Mucosa of stomach (tissue), 1 donor: ENCODE results near the gene EPHA10.

Experiments
- H3K27me3 ChIP-seq: one replicate; pipeline ENCODE4 v1.7.0; 2013; ENCODE audit warnings: mild to moderate bottlenecking, low read length; ENCODE audit not compliant: control insufficient read depth, insufficient read depth
- H3K36me3 ChIP-seq: one replicate; pipeline ENCODE4 v1.7.0; 2013; ENCODE audit warnings: low read length; ENCODE audit not compliant: control insufficient read depth, insufficient read depth
- H3K4me1 ChIP-seq: one replicate; pipeline ENCODE4 v1.7.0; 2013; ENCODE audit warnings: mild to moderate bottlenecking, low read length; ENCODE audit not compliant: control insufficient read depth, insufficient read depth
- H3K4me3 ChIP-seq: one replicate; pipeline ENCODE4 v1.7.0; 2013; ENCODE audit warnings: low read length
- H3K9ac ChIP-seq: one replicate; pipeline ENCODE4 v1.7.0; 2013; ENCODE audit warnings: mild to moderate bottlenecking, low read length, moderate library complexity
- H3K9me3 ChIP-seq: one replicate; pipeline ENCODE4 v1.7.0; 2013; ENCODE audit warnings: mild to moderate bottlenecking, low read length, moderate library complexity; ENCODE audit not compliant: control insufficient read depth
- donor health status: Pancreatic carcinoma.

Gene EPHA10

GRCh38 chr1:37717631-37718030, 47.3 kb downstream of the EPHA10 start:
- Histone ChIP-seq H3K4me1 (peaks cover 15% of the 10 kb centered on the region), H3K36me3 (no peaks in the 10 kb centered on the region), H3K9me3 (no peaks in the 10 kb centered on the region), H3K9ac (no peak overlapping the region), H3K4me3 (no peak overlapping the region), H3K27me3 (no peaks in the 10 kb centered on the region)

GRCh38 chr1:37716321-37716720, 48.6 kb downstream of the EPHA10 start:
- Histone ChIP-seq H3K9ac (no peak overlapping the region), H3K9me3 (no peaks in the 10 kb centered on the region), H3K27me3 (no peaks in the 10 kb centered on the region), H3K36me3 (no peaks in the 10 kb centered on the region), H3K4me3 (no peak overlapping the region), H3K4me1 (peaks cover 15% of the 10 kb centered on the region)

- peaks cover 15% of the 10 kb centered on the region for H3K4me1 ChIP-seq
Observed at GRCh38 chr1:37714689-37715088, 50.2 kb downstream of the EPHA10 start.

GRCh38 chr1:37714226-37714625, 50.7 kb downstream of the EPHA10 start:
- Histone ChIP-seq H3K9ac (no peak overlapping the region), H3K9me3 (no peaks in the 10 kb centered on the region), H3K36me3 (peaks cover under 1% of the 10 kb centered on the region), H3K4me1 (peaks cover 10% of the 10 kb centered on the region), H3K27me3 (no peaks in the 10 kb centered on the region), H3K4me3 (no peak overlapping the region)

More at GRCh38 chr1:37714689-37715088, 50.2 kb downstream of the EPHA10 start:
- Histone ChIP-seq H3K27me3 (no peaks in the 10 kb centered on the region), H3K36me3 (no peaks in the 10 kb centered on the region), H3K9ac (no peak overlapping the region), H3K4me3 (no peak overlapping the region), H3K9me3 (no peaks in the 10 kb centered on the region)

GRCh38 chr1:37708471-37708870, 56.4 kb downstream of the EPHA10 start:
- no peaks in the 10 kb centered on the region for H3K4me1 ChIP-seq
- H3K4me3 ChIP-seq, result no peak overlapping the region
- H3K27me3 ChIP-seq, result no peaks in the 10 kb centered on the region
- no peaks in the 10 kb centered on the region for H3K9me3 ChIP-seq
- no peak overlapping the region for H3K9ac ChIP-seq
- peaks cover 17% of the 10 kb centered on the region for H3K36me3 ChIP-seq

- Histone ChIP-seq H3K9ac (no peak overlapping the region), H3K4me1 (no peaks in the 10 kb centered on the region), H3K9me3 (no peaks in the 10 kb centered on the region), H3K36me3 (peaks cover 17% of the 10 kb centered on the region), H3K4me3 (no peak overlapping the region), H3K27me3 (no peaks in the 10 kb centered on the region)
Observed at GRCh38 chr1:37705399-37705798, 59.5 kb downstream of the EPHA10 start.

GRCh38 chr1:37704966-37705365, 60.0 kb downstream of the EPHA10 start:
- Histone ChIP-seq H3K9ac (no peak overlapping the region), H3K4me3 (no peak overlapping the region), H3K36me3 (peaks cover 17% of the 10 kb centered on the region)

GRCh38 chr1:37703061-37703460, 61.9 kb downstream of the EPHA10 start:
- Histone ChIP-seq H3K36me3 (peaks cover 7% of the 10 kb centered on the region), H3K9ac (no peak overlapping the region), H3K9me3 (no peaks in the 10 kb centered on the region), H3K4me1 (peaks cover 6% of the 10 kb centered on the region), H3K4me3 (no peak overlapping the region), H3K27me3 (no peaks in the 10 kb centered on the region)

More at GRCh38 chr1:37704966-37705365, 60.0 kb downstream of the EPHA10 start:
- no peaks in the 10 kb centered on the region for H3K27me3 ChIP-seq
- no peaks in the 10 kb centered on the region for H3K4me1 ChIP-seq
- H3K9me3 ChIP-seq, result no peaks in the 10 kb centered on the region

GRCh38 chr1:37701051-37701450, 63.9 kb downstream of the EPHA10 start:
- Histone ChIP-seq H3K4me1 (peaks cover 24% of the 10 kb centered on the region), H3K27me3 (no peaks in the 10 kb centered on the region), H3K36me3 (no peaks in the 10 kb centered on the region), H3K9ac (no peak overlapping the region), H3K4me3 (no peak overlapping the region), H3K9me3 (no peaks in the 10 kb centered on the region)

GRCh38 chr1:37699147-37699546, 65.8 kb downstream of the EPHA10 start:
- Histone ChIP-seq H3K4me3 (no peak overlapping the region), H3K36me3 (no peaks in the 10 kb centered on the region), H3K9me3 (no peaks in the 10 kb centered on the region), H3K27me3 (no peaks in the 10 kb centered on the region), H3K9ac (no peak overlapping the region), H3K4me1 (peaks cover 29% of the 10 kb centered on the region)

- H3K9ac ChIP-seq, result peak overlapping the region; percentile 41
- peak overlapping the region; percentile 18 for H3K4me3 ChIP-seq
- H3K27me3 ChIP-seq, result no peaks in the 10 kb centered on the region
Observed at GRCh38 chr1:37697737-37698136, 67.2 kb downstream of the EPHA10 start.

GRCh38 chr1:37697090-37697489, 67.8 kb downstream of the EPHA10 start:
- Histone ChIP-seq H3K4me1 (peaks cover 29% of the 10 kb centered on the region), H3K36me3 (no peaks in the 10 kb centered on the region), H3K9ac (peak overlapping the region; percentile 41), H3K9me3 (no peaks in the 10 kb centered on the region), H3K27me3 (no peaks in the 10 kb centered on the region), H3K4me3 (peak overlapping the region; percentile 18)

More at GRCh38 chr1:37697737-37698136, 67.2 kb downstream of the EPHA10 start:
- Histone ChIP-seq H3K36me3 (no peaks in the 10 kb centered on the region), H3K9me3 (no peaks in the 10 kb centered on the region), H3K4me1 (peaks cover 29% of the 10 kb centered on the region)

GRCh38 chr1:37692834-37693175, 72.1 kb downstream of the EPHA10 start:
- Histone ChIP-seq H3K4me3 (peak overlapping the region; percentile 75), H3K27me3 (no peaks in the 10 kb centered on the region), H3K36me3 (no peaks in the 10 kb centered on the region), H3K4me1 (peaks cover 39% of the 10 kb centered on the region), H3K9me3 (no peaks in the 10 kb centered on the region), H3K9ac (peak overlapping the region; percentile 82)
